Psoas muscle (tissue), 8 donors: ENCODE results near the gene SFMBT1. TPM values are rescaled to one million over a fixed set of nuclear protein-coding genes. Genes with fewer than 3 reads are reported as not detected.

Experiments
- ATAC-seq, 4 donors: fragments of 200-7000 bp; cut with Tn5 transposase; one replicate each; pipeline ENCODE4 v1.9.1; 2020; ENCODE audit warnings: moderate library complexity in 3 of 4, mild to moderate bottlenecking in 2 of 4
- DNase-seq, 2 donors: peaks; one replicate each; pipeline ENCODE4 v3.0.0-alpha.2; 2020
- H3K27ac ChIP-seq: fragments of 200-600 bp; one replicate; pipeline ENCODE4 v1.8.0; 2022
- H3K27me3 ChIP-seq, 3 donors: fragments of 200-600 bp in 1 of 3; one replicate each; pipeline versions ENCODE4 v1.6.1 to v1.8.0; 2013 to 2022; ENCODE audit warnings: low read length in 2 of 3, mild to moderate bottlenecking in 2 of 3, moderate library complexity in 1 of 3; ENCODE audit not compliant: insufficient read depth in 3 of 3
- H3K36me3 ChIP-seq, 2 donors: fragments of 200-600 bp in 1 of 2; one replicate each; pipeline versions ENCODE4 v1.6.1 to v1.8.0; 2013 to 2022; ENCODE audit warnings: low read depth in 1 of 2, mild to moderate bottlenecking in 1 of 2, moderate library complexity in 1 of 2; ENCODE audit not compliant: insufficient read depth in 1 of 2
- H3K4me1 ChIP-seq: fragments of 200-600 bp; one replicate; pipeline ENCODE4 v1.8.0; 2022
- H3K4me3 ChIP-seq: fragments of 200-600 bp; one replicate; pipeline ENCODE4 v1.8.0; 2022; ENCODE audit warnings: mild to moderate bottlenecking
- H3K9me3 ChIP-seq: fragments of 200-600 bp; one replicate; pipeline ENCODE4 v1.8.0; 2022
- CTCF ChIP-seq: fragments of 200-600 bp; IDR thresholded peaks from one replicate; pipeline ENCODE4 v1.8.0; 2022; ENCODE audit warnings: antibody characterized with exemption
- WGBS, 3 donors: extraction: QIAGEN DNeasy Blood & Tissue Kit; methylation state at CpG; one replicate each; pipeline versions ENCODE4 v1.1.6 to v1.1.7; 2013; 5-methylcytosine and 5-hydroxymethylcytosine counted together
- intact Hi-C, 2 donors: fragments of 100-400 bp; cut with DNase I; formaldehyde crosslinking; loops; one replicate each; pipeline versions ENCODE4 v1.11.0 to v1.14.2; 2022
- polyA plus RNA-seq, 3 donors: library from polyadenylated mRNA; stranded (reverse); fragments of 200-250 nt; gene quantifications; one replicate each; pipeline ENCODE4 v1.2.3, GENCODE V29; 2013
- total RNA-seq, 4 donors: library from RNA; stranded (reverse); fragmentation: NEBNext Ultra II Directional in 2 of 4; extraction: Animal tissue kit (Norgen Biotek cat#: 25700) in 2 of 4; gene quantifications; one replicate each; pipeline versions ENCODE4 v1.2.1 to v1.2.4, GENCODE V29; 2021 to 2023
- donor health status: healthy with polysubstance abuse.
- donor health status: DM: no; HTN: no; CAD: no; lungs with moderate emphysema.
- donor health status: Bipolar disorder and iron deficiency.
- donor health status: healthy.
- donor health status: DM: yes; HTN: yes; CAD: no.
- donor health status: DM: no; HTN: no; CAD: no.
- donor health status: DM: no; HTN: no; CAD: no.
- donor health status: DM: yes; HTN: yes; CAD: no.

The SFMBT1 gene
- total and polyA plus RNA-seq, 7 donors: 6.7 to 25.0 (median 16.3) TPM

- WGBS, 3 donors: 51 to 62% (median 56%) methylated on average over 2 of the region's 2 CpGs
- no peak overlapping the region for H3K27ac ChIP-seq
- no peaks in the 10 kb centered on the region for H3K9me3 ChIP-seq
- H3K4me3 ChIP-seq: no peak overlapping the region
- H3K36me3 ChIP-seq: no peaks in the 10 kb centered on the region
- no peak for DNase-seq
- no peak for TF ChIP-seq CTCF
- no peaks in the 10 kb centered on the region for H3K27me3 ChIP-seq
- peaks cover 18% of the 10 kb centered on the region for H3K4me1 ChIP-seq
- intact Hi-C loops: no loop called here
- ATAC-seq: no peak
Measured at GRCh38 chr3:53009826-53010539, 35.9 kb downstream of the SFMBT1 start.

- Histone ChIP-seq H3K27me3 (no peaks in the 10 kb centered on the region), H3K9me3 (no peaks in the 10 kb centered on the region), H3K36me3 (no peaks in the 10 kb centered on the region), H3K4me3 (no peak overlapping the region), H3K27ac (no peak overlapping the region), H3K4me1 (peaks cover 18% of the 10 kb centered on the region)
- intact Hi-C loops: no loop called here
- no peak for TF ChIP-seq CTCF
- DNase-seq: no peak
- ATAC-seq: no peak
- WGBS, 3 donors: 88 to 92% (median 92%) methylated on average over 6 of the region's 6 CpGs
Measured at GRCh38 chr3:53008932-53009331, 36.9 kb downstream of the SFMBT1 start.

GRCh38 chr3:53005854-53006513 is 39.9 kb downstream of the SFMBT1 start:
- no peak for DNase-seq
- no peak for TF ChIP-seq CTCF
- no peaks in the 10 kb centered on the region for H3K27me3 ChIP-seq
- no peak overlapping the region for H3K4me3 ChIP-seq
- no peak for ATAC-seq
- intact Hi-C loops: no loop called here
- 72 to 85% (median 77%) methylated on average over 12 of the region's 12 CpGs for WGBS, 3 donors
- no peaks in the 10 kb centered on the region for H3K36me3 ChIP-seq
- H3K9me3 ChIP-seq: no peaks in the 10 kb centered on the region
- no peak overlapping the region for H3K27ac ChIP-seq
- H3K4me1 ChIP-seq: peaks cover 12% of the 10 kb centered on the region

GRCh38 chr3:53005338-53005737 is 40.5 kb downstream of the SFMBT1 start:
- intact Hi-C loops: no loop called here
- Histone ChIP-seq H3K9me3 (no peaks in the 10 kb centered on the region), H3K36me3 (no peaks in the 10 kb centered on the region), H3K27me3 (no peaks in the 10 kb centered on the region), H3K4me1 (peaks cover 5% of the 10 kb centered on the region), H3K27ac (no peak overlapping the region), H3K4me3 (no peak overlapping the region)
- no peak for TF ChIP-seq CTCF
- DNase-seq: no peak
- no peak for ATAC-seq
- WGBS, 3 donors: 68 to 90% (median 85%) methylated on average over 3 of the region's 3 CpGs
